Lung (tissue), 12 donors: ENCODE results near the gene TRPC4AP. TPM values are rescaled to one million over a fixed set of nuclear protein-coding genes. Genes with fewer than 3 reads are reported as not detected.
"Not testable (repeated sequence)": the region's sequence is repeated elsewhere in the genome, so short reads cannot be mapped to it uniquely, and the experiment has no call there.

Source experiments
- ATAC-seq: fragments of 200-7000 bp; cut with Tn5 transposase; one replicate; pipeline ENCODE4 v1.9.1; 2020; ENCODE audit warnings: moderate number of reproducible peaks; ENCODE audit not compliant: insufficient read depth, low FRiP score
- DNase-seq, 3 donors: peaks; one replicate each; pipeline ENCODE4 v3.0.0-alpha.2; 2013 to 2017
- H3K27ac ChIP-seq, 2 donors: one replicate each; pipeline ENCODE4 v1.5.1; 2013; ENCODE audit warnings: mild to moderate bottlenecking in 2 of 2, moderate library complexity in 2 of 2, control low read depth in 1 of 2, inconsistent platforms in 1 of 2, low read depth in 1 of 2, low read length in 1 of 2
- H3K27me3 ChIP-seq, 3 donors: one replicate each; pipeline ENCODE4 v1.5.1; 2013; ENCODE audit warnings: low read length in 2 of 3; ENCODE audit not compliant: control insufficient read depth in 3 of 3, insufficient read depth in 3 of 3
- H3K36me3 ChIP-seq, 4 donors: one replicate each; pipeline ENCODE4 v1.5.1; 2013; ENCODE audit warnings: low read length in 4 of 4, mild to moderate bottlenecking in 1 of 4, moderate library complexity in 1 of 4; ENCODE audit not compliant: control insufficient read depth in 4 of 4, insufficient read depth in 4 of 4
- H3K4me1 ChIP-seq, 5 donors: one replicate each; pipeline ENCODE4 v1.5.1; 2013; ENCODE audit warnings: low read length in 5 of 5, mild to moderate bottlenecking in 2 of 5, moderate library complexity in 1 of 5; ENCODE audit not compliant: control insufficient read depth in 5 of 5, insufficient read depth in 5 of 5
- H3K4me3 ChIP-seq: one replicate; pipeline ENCODE4 v1.5.1; 2013; ENCODE audit warnings: mild to moderate bottlenecking, control low read depth, moderate library complexity
- H3K9ac ChIP-seq, 2 donors: one replicate each; pipeline ENCODE4 v1.5.1; 2013; ENCODE audit warnings: low read length in 2 of 2, control low read depth in 1 of 2; ENCODE audit not compliant: insufficient read depth in 1 of 2
- H3K9me3 ChIP-seq, 4 donors: one replicate each; pipeline ENCODE4 v1.5.1; 2013; ENCODE audit warnings: low read length in 3 of 4, mild to moderate bottlenecking in 1 of 4, moderate library complexity in 1 of 4; ENCODE audit not compliant: control insufficient read depth in 4 of 4, insufficient read depth in 3 of 4
- WGBS, 2 donors: extraction: QIAGEN DNeasy Blood & Tissue Kit; methylation state at CpG; one replicate each; pipeline ENCODE4 v1.1.7; 2013; 5-methylcytosine and 5-hydroxymethylcytosine counted together
- polyA plus RNA-seq, 2 donors: library from polyadenylated mRNA; stranded (reverse); fragments of 200-250 nt; gene quantifications; one replicate each; pipeline ENCODE4 v1.2.1, GENCODE V29; 2013
- total RNA-seq, 2 donors: library from RNA; depleted of rRNA in 1 of 2; stranded (reverse); fragments of >200 nt in 1 of 2; gene quantifications; one replicate each; pipeline ENCODE4 v1.2.1, GENCODE V29; 2014 to 2021
- TF ChIP-seq, protein P1 (sequence below): IDR thresholded peaks from 2 replicates; pipeline ENCODE4 v1.5.1; 2012; ENCODE audit warnings: mild to moderate bottlenecking; ENCODE audit errors: control extremely low read depth, extremely low read depth
- donor health status: control.
- donor health status: control.
- donor health status: Bipolar disorder and iron deficiency.
- donor health status: healthy.
- donor health status: DM: yes; HTN: yes; CAD: no.

The TRPC4AP gene
- total and polyA plus RNA-seq, 4 donors = 37.6 to 62.5 (median 50.2) TPM

DNA sequence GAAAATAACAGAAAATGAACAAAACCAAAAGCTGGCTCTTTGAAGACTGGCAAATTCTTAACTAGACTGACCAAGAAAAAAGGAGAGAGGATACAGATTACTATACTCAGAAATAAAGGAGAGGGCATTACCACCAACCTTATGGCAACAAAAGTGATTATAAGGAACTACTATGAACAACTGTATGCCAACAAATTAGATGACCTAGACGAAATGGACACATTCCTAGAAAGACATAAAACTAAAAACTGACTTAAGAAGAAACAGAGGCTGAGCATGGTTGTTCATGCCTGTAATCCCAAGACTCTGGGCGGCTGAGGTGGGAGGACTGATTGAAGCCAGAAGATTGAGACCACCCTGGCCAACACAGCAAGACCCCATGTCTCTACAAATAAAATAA is 33.5 kb downstream of the TRPC4AP start:
- no peak overlapping the region for H3K4me3 ChIP-seq
- H3K36me3 ChIP-seq = peaks cover 3 to 18% (median 12%) of the 10 kb centered on the region in 4 donors
- ATAC-seq (no peak), DNase-seq (no peak)
- H3K27me3 ChIP-seq = no peaks in the 10 kb centered on the region
- 95 to 98% methylated on average over 2 of the region's 2 CpGs for WGBS, 2 donors
- H3K27ac ChIP-seq = no peak overlapping the region
- TF ChIP-seq, protein P1, sequence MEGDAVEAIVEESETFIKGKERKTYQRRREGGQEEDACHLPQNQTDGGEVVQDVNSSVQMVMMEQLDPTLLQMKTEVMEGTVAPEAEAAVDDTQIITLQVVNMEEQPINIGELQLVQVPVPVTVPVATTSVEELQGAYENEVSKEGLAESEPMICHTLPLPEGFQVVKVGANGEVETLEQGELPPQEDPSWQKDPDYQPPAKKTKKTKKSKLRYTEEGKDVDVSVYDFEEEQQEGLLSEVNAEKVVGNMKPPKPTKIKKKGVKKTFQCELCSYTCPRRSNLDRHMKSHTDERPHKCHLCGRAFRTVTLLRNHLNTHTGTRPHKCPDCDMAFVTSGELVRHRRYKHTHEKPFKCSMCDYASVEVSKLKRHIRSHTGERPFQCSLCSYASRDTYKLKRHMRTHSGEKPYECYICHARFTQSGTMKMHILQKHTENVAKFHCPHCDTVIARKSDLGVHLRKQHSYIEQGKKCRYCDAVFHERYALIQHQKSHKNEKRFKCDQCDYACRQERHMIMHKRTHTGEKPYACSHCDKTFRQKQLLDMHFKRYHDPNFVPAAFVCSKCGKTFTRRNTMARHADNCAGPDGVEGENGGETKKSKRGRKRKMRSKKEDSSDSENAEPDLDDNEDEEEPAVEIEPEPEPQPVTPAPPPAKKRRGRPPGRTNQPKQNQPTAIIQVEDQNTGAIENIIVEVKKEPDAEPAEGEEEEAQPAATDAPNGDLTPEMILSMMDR = no peak
- H3K9ac ChIP-seq = no peak overlapping the region
- no peaks in the 10 kb centered on the region for H3K9me3 ChIP-seq
- H3K4me1 ChIP-seq = peaks cover 0 to 9% (median 0%) of the 10 kb centered on the region in 5 donors

GRCh38 chr20:35055445-35056276 is 36.9 kb downstream of the TRPC4AP start:
- Histone ChIP-seq H3K9ac (no peak overlapping the region), H3K27me3 (no peaks in the 10 kb centered on the region), H3K9me3 (no peaks in the 10 kb centered on the region), H3K36me3 (peaks cover 3 to 21% (median 7%) of the 10 kb centered on the region in 4 donors), H3K4me3 (no peak overlapping the region), H3K4me1 (peaks cover 0 to 9% (median 0%) of the 10 kb centered on the region in 5 donors), H3K27ac (peak overlapping the region in 1 of 2 donors; percentile 53)
- DNase-seq (no peak), ATAC-seq (no peak)
- TF ChIP-seq, protein P1 = no peak
- 84 to 86% methylated on average over 9 of the region's 9 CpGs for WGBS, 2 donors

DNA sequence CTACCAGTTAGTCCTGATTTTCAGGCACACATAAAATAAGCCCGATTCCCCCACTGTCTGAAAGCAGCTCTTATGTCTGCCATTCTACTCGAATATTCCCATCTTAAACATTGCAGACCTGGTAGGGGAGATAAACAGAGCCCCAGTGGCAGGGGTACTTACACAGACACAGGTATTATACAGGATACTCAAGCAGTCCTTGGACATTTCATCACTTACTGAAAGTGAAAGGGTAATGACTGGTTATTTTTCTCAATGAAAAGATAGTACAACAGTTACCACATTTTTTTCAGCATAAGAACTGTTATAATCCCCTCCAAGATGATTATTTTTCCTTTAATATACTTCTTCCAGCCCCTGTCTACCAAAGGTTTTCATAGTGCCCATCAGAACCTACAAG is 37.8 kb downstream of the TRPC4AP start:
- 60 to 87% methylated on average over 2 of the region's 2 CpGs for WGBS, 2 donors
- Histone ChIP-seq H3K27ac (no peak overlapping the region), H3K9ac (no peak overlapping the region), H3K4me3 (no peak overlapping the region), H3K36me3 (peaks cover 3 to 23% (median 8%) of the 10 kb centered on the region in 4 donors), H3K9me3 (no peaks in the 10 kb centered on the region), H3K27me3 (no peaks in the 10 kb centered on the region), H3K4me1 (peaks cover 0 to 15% (median 0%) of the 10 kb centered on the region in 5 donors)
- DNase-seq = no peak
- TF ChIP-seq, protein P1 = no peak
- no peak for ATAC-seq

DNA sequence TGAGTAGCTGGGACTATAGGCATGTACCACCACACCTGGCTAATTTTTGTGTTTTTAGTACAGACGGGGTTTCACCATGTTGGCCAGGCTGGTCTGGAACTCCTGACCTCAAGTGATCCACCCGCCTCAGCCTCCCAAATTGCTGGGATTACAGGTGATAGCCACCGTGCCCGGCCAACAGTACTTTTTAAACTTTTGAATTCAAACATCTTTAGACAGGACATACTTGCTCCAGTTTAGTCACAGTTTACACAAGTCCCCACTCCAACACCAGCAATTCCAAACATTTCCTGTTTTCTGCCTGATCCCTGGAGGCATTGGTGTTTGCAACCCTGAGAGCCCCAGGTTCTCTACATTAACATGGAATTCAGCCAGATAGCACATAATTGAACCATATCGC is 40.0 kb downstream of the TRPC4AP start:
- Histone ChIP-seq H3K36me3 (peaks cover 13 to 40% (median 21%) of the 10 kb centered on the region in 4 donors), H3K4me1 (peaks cover 0 to 15% (median 0%) of the 10 kb centered on the region in 5 donors)
- not testable (repeated sequence) for H3K27me3 ChIP-seq, ATAC-seq, H3K9ac ChIP-seq, H3K4me3 ChIP-seq, H3K27ac ChIP-seq, H3K9me3 ChIP-seq
- DNase-seq = peak in 1 of 3 donors; percentile 25
- 58 to 76% methylated on average over 5 of the region's 5 CpGs for WGBS, 2 donors
